ENCODE measurements around the gene TARBP1.

TARBP1 gene

DNA sequence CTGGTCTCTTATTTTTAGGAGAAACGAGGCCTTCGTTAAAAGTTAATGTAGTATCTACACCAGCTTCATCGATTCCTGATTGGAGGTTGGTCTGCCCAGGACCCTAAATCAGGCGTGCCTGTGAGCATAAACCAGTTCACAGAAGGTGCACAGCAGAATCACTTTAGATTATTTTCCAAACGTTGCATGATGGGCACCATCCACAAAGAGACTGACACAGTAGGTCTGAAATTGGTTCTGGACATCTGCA lies 256 bp upstream of the TARBP1 start:
- DNase-seq, result no peak

DNA sequence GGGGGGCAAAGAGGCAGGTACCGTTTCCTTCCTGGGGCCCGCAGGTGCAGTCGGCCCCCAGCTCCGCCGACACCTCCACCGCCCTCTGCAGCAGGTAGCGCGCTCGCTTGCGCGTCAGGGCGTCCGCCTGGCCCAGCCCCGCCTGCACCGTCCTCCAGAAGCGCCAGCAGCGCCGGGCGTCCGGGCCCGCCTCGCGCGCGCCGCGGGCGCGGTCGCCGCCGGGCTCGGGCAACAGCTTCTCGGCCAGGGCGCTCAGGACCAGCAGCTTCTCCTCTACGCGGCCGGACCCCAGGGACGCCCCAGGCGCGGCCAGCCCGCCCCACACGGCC lies 863 bp downstream of the TARBP1 start:
- DNase-seq, result peak; percentile 74

- no peak for DNase-seq
Measured at GRCh38 chr1:234477386-234478151, 1.4 kb downstream of the TARBP1 start.

GRCh38 chr1:234476172-234476571 lies 2.8 kb downstream of the TARBP1 start:
- no peak for DNase-seq

DNA sequence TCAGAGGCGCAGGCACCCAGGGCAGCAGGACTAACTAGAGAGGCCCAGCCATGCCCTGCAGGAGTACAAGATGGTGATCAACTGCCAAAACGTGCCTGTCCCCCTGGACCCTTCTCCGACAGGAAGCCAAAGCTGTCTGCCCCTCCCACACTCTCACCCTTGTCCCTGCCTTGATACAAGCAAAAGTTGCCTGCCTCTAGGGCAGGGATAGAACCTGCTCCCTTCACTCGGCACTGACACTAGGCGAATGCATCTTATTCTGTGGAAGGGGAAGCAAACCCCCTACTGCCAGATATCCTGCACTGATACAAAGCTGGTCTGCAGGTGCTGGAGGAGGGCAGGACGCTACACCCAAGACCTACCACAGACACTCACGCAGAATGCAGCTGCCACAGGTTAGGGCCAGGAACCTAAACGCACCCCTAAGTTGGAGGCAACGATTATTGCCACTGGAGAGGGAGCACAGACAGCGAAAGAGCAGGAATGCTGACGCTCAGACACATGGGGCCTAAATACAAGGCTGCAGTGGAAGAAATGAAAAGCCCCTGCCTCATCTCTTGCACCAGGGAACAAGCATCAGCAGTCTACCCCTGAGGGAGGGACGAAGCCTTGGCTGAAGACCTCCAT lies 3.7 kb downstream of the TARBP1 start:
- no peak for DNase-seq

DNA sequence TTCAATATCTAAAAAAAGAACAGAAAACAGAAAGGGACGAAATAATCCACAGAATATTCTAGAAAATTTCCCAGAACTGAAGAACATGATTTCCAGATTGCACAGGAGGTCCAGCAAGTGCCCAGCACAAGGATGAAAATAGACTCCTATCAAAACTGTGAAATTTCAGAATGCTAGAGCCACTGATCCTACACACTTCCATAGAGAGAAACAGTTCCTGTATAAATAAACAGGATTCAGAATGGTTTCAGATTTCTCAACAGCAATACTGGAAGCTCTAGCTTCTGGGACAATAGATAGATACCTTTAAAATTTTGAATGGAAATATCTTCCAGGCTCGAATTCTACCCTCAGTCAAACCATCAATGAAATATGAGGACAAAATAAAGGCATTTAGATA lies 4.6 kb downstream of the TARBP1 start:
- DNase-seq, result no peak

DNA sequence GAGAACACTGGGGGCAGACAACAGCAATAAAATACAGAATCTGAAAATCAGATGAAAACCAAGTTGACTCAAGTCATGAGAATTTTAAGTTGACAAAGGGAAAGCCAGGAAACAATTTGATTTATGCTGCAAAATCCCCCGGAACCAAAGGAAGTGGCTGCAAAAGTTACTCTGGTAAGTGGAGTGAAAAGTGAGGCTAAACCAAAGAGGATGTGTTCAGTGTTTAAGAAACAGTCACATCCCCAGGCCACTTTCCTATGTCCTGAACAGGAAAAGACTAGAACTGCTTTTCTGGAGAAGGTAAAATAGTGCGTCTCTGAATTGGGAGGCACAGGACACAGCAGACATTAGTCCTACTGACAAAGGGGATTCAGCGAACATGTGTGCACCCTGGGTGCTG lies 5.9 kb downstream of the TARBP1 start:
- DNase-seq, result no peak

GRCh38 chr1:234469376-234469775 lies 9.6 kb downstream of the TARBP1 start:
- DNase-seq, result no peak

DNA sequence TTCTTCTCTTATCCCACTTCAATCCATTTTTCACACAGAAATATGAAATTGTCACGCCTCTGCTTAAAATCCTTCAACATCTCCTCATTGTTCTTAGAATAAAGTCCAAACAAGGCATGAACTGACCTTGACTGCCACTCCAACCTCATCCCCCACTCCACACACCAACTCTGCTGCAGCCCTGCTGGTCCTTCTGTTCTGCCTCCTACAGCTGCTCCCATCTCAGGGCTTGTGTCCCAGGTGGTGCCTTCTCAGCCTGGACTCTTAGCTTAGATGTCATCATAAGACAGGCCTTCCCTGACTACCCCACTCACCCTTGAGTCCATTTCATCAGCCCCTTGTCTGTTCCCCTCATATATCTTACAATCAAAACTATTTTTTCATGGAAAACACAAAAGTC lies 10.4 kb downstream of the TARBP1 start:
- no peak for DNase-seq

GRCh38 chr1:234467821-234468220 lies 11.2 kb downstream of the TARBP1 start:
- no peak for DNase-seq

GRCh38 chr1:234466945-234467344 lies 12.0 kb downstream of the TARBP1 start:
- DNase-seq, result no peak

- no peak for DNase-seq
Measured at GRCh38 chr1:234463749-234464148, 15.2 kb downstream of the TARBP1 start.

DNA sequence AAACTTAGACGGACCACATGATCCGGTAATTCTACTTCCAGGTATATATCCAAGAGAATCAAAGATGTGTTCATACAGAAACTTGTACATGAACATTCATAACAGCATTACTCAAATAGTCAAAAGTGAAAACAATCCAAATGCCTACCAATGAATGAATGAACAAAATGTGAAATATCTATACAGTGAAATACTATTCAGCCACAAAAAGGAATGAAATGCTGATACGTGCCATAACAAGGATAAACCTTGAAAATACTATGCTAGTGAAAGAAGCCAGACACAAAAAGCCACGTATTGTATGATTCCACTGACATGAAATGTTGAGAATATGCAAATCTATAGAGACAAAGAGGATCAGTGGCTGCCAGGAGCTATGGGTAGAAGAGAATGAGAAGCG lies 18.3 kb downstream of the TARBP1 start:
- DNase-seq, result no peak

- DNase-seq, result no peak
Measured at GRCh38 chr1:234458352-234459017, 20.5 kb downstream of the TARBP1 start.

DNA sequence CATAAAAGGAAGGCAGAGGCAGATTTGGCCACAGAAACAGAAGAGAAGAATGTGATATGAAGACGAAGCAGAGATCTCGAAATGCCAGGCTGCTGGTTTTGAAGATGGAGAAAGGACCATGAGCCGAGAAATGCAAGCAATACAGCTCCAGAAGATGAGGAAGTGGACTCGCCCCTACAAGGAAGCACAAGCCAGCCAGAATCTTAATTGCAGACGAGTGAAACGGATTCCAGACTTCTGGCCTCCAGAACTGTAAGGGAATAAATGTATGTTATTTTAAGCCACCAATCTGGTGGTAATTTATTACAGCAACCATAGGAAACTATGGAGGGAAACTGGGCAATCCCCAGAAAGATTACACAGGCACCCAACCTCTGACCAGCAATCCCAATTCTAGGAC lies 24.1 kb downstream of the TARBP1 start:
- DNase-seq, result no peak

- no peak for DNase-seq
Measured at GRCh38 chr1:234452406-234452965, 26.5 kb downstream of the TARBP1 start.

- no peak for DNase-seq
Measured at GRCh38 chr1:234440348-234440747, 38.6 kb downstream of the TARBP1 start.

- DNase-seq, result no peak
Measured at GRCh38 chr1:234438579-234438978, 40.4 kb downstream of the TARBP1 start.

DNA sequence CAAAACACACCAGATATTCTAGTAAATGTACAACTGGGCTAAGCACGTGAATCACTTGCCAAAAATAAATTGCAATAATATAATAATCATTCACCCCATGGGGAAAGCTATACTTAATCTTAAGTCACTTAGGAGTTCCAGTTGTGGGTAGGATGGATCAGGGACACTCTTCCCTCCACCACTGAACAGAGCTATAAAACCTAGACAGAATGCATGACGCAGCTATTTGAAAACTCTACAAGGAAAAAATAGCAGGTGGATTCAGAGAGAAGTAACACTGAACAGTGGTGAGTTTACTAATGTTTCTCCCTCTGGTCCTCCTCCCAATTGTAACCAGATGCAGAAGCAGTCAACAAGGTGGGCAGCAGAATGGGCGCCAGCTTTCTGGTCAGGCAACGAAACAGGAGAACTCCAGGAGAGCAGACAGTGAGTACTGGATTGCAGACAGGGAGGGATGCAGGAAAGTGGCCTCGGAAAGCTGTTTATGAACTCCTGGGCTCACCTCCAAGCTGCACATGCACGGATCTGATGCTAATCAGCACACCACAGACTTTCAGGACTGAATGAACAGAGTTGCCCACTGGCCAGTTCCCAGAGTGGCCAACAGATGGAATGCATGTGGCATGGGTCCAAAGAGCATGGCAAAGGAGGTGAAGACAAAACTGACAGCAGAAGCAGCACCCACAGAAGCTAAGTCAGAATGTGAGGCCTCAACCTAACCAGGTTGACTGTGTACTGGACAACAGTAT lies 41.4 kb downstream of the TARBP1 start:
- DNase-seq, result no peak

DNA sequence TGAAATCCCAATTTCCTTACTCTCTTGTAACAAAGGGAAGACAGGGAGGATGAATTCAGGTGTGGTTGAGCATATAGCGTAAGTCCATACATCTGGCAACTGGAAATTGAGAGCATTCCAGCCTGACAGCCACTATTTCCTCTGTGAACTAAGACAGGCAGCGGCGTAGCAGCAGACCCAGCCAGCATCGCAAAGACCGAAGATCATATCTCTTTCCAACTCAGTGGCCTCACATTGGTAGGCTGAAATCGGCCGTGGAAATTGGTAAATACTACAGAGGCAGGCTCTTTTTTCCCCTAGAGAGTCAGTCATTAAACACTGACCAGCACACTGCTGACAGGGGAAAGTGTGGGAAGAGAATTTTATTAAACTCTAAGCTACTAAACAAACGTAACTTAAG lies 43.4 kb downstream of the TARBP1 start:
- DNase-seq, result no peak

- DNase-seq, result no peak
Measured at GRCh38 chr1:234434706-234435105, 44.3 kb downstream of the TARBP1 start.

GRCh38 chr1:234433563-234434285 lies 45.3 kb downstream of the TARBP1 start:
- DNase-seq, result no peak

- DNase-seq, result no peak
Measured at GRCh38 chr1:234431255-234431654, 47.7 kb downstream of the TARBP1 start.

Measured in stimulated activated CD4-positive, alpha-beta T cell treated with anti-CD3 and anti-CD28 coated beads, Interleukin-1b, Interleukin-23, amount 100 ng/mL, for 48 hours (primary cell).